Endothelial cell of umbilical vein (primary cell): ENCODE measurements around the gene MIER2. TPM values are rescaled to one million over a fixed set of nuclear protein-coding genes. Genes with fewer than 3 reads are reported as not detected.

Experiments used
- BruUV-seq: library from RNA; stranded (reverse); fragments of 400-500 nt; replicated peaks from 2 replicates; lab custom pipeline; 2021; lab: Mats Ljungman, UMichigan
- CTCF ChIA-PET: fragments of 300-600, 350-600 bp; sonication (Branson Sonifier 250); formaldehyde crosslinking; loops from one replicate; lab custom pipeline; 2021; ENCODE audit warnings: antibody characterized with exemption, inconsistent platforms; lab: Charles Lee
- POLR2A ChIA-PET: fragments of 300-600, 350-600 bp; sonication (Branson Sonifier 250); formaldehyde crosslinking; loops from one replicate; lab custom pipeline; 2021; ENCODE audit warnings: antibody characterized with exemption, inconsistent platforms; lab: Charles Lee
- DNase-seq: peaks from one replicate; pipeline ENCODE4 v3.0.0-alpha.2; 2011; ENCODE audit warnings: low read depth, low spot score
- FAIRE-seq: peaks from 2 replicates; lab custom pipeline; 2011; peaks lifted over from hg19 to GRCh38; lab: Jason Lieb, UNC
- H2AFZ ChIP-seq: 2 replicates; pipeline ENCODE4 v1.6.0; 2012; ENCODE audit warnings: low read depth, low read length, control low read depth, inconsistent platforms
- H3K27ac ChIP-seq: 2 replicates; pipeline ENCODE4 v1.5.1; 2011; ENCODE audit warnings: low read depth, mild to moderate bottlenecking, control low read depth, low read length, moderate library complexity; ENCODE audit not compliant: insufficient read depth
- H3K27me3 ChIP-seq, 2 experiments: 2 replicates each; pipeline versions ENCODE4 v1.6.0 to v1.6.1; 2011; ENCODE audit warnings: low read length in 2 of 2, mixed read lengths in 1 of 2; ENCODE audit not compliant: control insufficient read depth in 2 of 2, insufficient read depth in 2 of 2
- H3K36me3 ChIP-seq, 2 experiments: 2 replicates in 1 of 2; 3 replicates in 1 of 2; pipeline ENCODE4 v1.5.1; 2011; ENCODE audit warnings: low read length in 2 of 2, mild to moderate bottlenecking in 1 of 2, moderate library complexity in 1 of 2; ENCODE audit not compliant: control insufficient read depth in 2 of 2, insufficient read depth in 2 of 2; ENCODE audit errors: extremely low read depth in 1 of 2
- H3K4me1 ChIP-seq: 3 replicates; pipeline ENCODE4 v1.5.1; 2011; ENCODE audit warnings: mild to moderate bottlenecking, low read length; ENCODE audit not compliant: control insufficient read depth, insufficient read depth; ENCODE audit errors: extremely low read depth
- H3K4me2 ChIP-seq: 2 replicates; pipeline ENCODE4 v1.6.1; 2011; ENCODE audit warnings: low read length, control low read depth, mixed read lengths; ENCODE audit not compliant: insufficient read depth
- H3K4me3 ChIP-seq, 3 experiments: fragments of 200-600 bp in 1 of 3; sonication (generic), shearing (Covaris generic) in 1 of 3; replicated peaks in 1 of 3; 2 replicates each; pipeline ENCODE4 v1.5.1; 2011 to 2016; ENCODE audit warnings: control low read depth in 3 of 3, low read length in 3 of 3, mild to moderate bottlenecking in 2 of 3, inconsistent platforms in 1 of 3, low read depth in 1 of 3, moderate library complexity in 1 of 3; ENCODE audit not compliant: insufficient read depth in 1 of 3
- H3K79me2 ChIP-seq: 2 replicates; pipeline ENCODE4 v1.6.0; 2012; ENCODE audit warnings: low read length, inconsistent platforms; ENCODE audit not compliant: control insufficient read depth, insufficient read depth
- H3K9ac ChIP-seq: replicated peaks from 2 replicates; pipeline ENCODE3; 2011; ENCODE audit warnings: low read length, control low read depth; ENCODE audit not compliant: insufficient read depth; ENCODE audit errors: extremely low read depth
- H3K9me1 ChIP-seq: replicated peaks from 3 replicates; pipeline ENCODE4 v1.6.0; 2011; ENCODE audit warnings: mild to moderate bottlenecking, low read length; ENCODE audit not compliant: control insufficient read depth, insufficient read depth; ENCODE audit errors: extremely low read depth
- H3K9me3 ChIP-seq: replicated peaks from 2 replicates; pipeline ENCODE4 v1.5.1; 2012; ENCODE audit warnings: low read length, inconsistent platforms; ENCODE audit not compliant: control insufficient read depth, insufficient read depth
- H4K20me1 ChIP-seq: replicated peaks from 2 replicates; pipeline ENCODE3; 2011; ENCODE audit warnings: mild to moderate bottlenecking, low read length; ENCODE audit not compliant: control insufficient read depth, insufficient read depth; ENCODE audit errors: extremely low read depth
- EZH2 ChIP-seq: IDR thresholded peaks from 2 replicates; pipeline ENCODE4 v1.6.1; 2012; ENCODE audit warnings: borderline replicate concordance, low read depth, mild to moderate bottlenecking, moderate library complexity, low read length, inconsistent platforms; ENCODE audit not compliant: severe bottlenecking
- FOS ChIP-seq: IDR thresholded peaks from 2 replicates; pipeline ENCODE4 v1.6.1; 2011; ENCODE audit warnings: mild to moderate bottlenecking, low read length, moderate library complexity, borderline replicate concordance; ENCODE audit not compliant: insufficient read depth
- GATA2 ChIP-seq: IDR thresholded peaks from 2 replicates; pipeline ENCODE4 v1.7.0; 2011; ENCODE audit warnings: low read depth, mild to moderate bottlenecking, moderate library complexity, mixed read lengths, low read length; ENCODE audit not compliant: insufficient read length, insufficient read depth
- JUN ChIP-seq: IDR thresholded peaks from 2 replicates; pipeline ENCODE4 v1.6.1; 2011; ENCODE audit warnings: borderline replicate concordance, low read depth; ENCODE audit not compliant: insufficient read length, insufficient read depth
- MYC ChIP-seq: IDR thresholded peaks from one replicate; pipeline ENCODE4 v1.6.1; 2011; ENCODE audit warnings: mild to moderate bottlenecking, low read depth, low read length
- POLR2A ChIP-seq: IDR thresholded peaks from 2 replicates; pipeline ENCODE4 v1.6.1; 2012; ENCODE audit warnings: low read depth, mild to moderate bottlenecking, control low read depth, low read length
- POLR2AphosphoS5 ChIP-seq: IDR thresholded peaks from 2 replicates; pipeline ENCODE4 v1.6.1; 2012; ENCODE audit warnings: low read depth, mild to moderate bottlenecking, control low read depth, low read length, moderate library complexity; ENCODE audit not compliant: insufficient read depth
- dilution Hi-C: fragments of 300-500 bp; cut with MboI; formaldehyde crosslinking; loops from one replicate; pipeline ENCODE4 v1.15.0; 2019; ENCODE audit warnings: low sequenced_read_pairs; ENCODE audit not compliant: extremely low pct_ligation_motif_present
- intact Hi-C: fragments of 100-400 bp; cut with micrococcal nuclease; formaldehyde crosslinking; loops from one replicate; pipeline ENCODE4 v1.10.0; 2022
- polyA plus RNA-seq, 4 experiments: library from polyadenylated mRNA; depleted of rRNA in 3 of 4; stranded (reverse) in 3 of 4; unstranded in 1 of 4; fragments of >200 nt; gene quantifications; 2 replicates each; pipeline versions ENCODE4 v1.2.1 to v1.2.3, GENCODE V29; 2011 to 2012; ENCODE audit warnings: missing spikeins in 1 of 4
- total RNA-seq: library from RNA; stranded (reverse); gene quantifications from 2 replicates; pipeline ENCODE4 v1.2.3, GENCODE V29; 2021
- TF ChIP-seq, protein P1 (sequence below): IDR thresholded peaks from 2 replicates; pipeline ENCODE4 v1.6.1; 2011; ENCODE audit not compliant: insufficient read depth, insufficient read length
- TF ChIP-seq, protein P2 (sequence below), 2 donors: IDR thresholded peaks; 1 replicate in 1 of 2; 2 replicates in 1 of 2; pipeline ENCODE4 v1.5.1; 2011; ENCODE audit warnings: low read length in 2 of 2, mild to moderate bottlenecking in 2 of 2, moderate library complexity in 2 of 2, control low read depth in 1 of 2, inconsistent platforms in 1 of 2, low read depth in 1 of 2; ENCODE audit not compliant: insufficient read depth in 1 of 2; ENCODE audit errors: extremely low read depth in 1 of 2

MIER2 gene
- total and polyA plus RNA-seq, 2 donors (not counting 3 experiments of a cell fraction or from before 2014, with no cell fraction given), result 20.3 to 44.9 TPM

- Histone ChIP-seq H3K4me3 (no peak overlapping the region), H3K9me1 (no peaks in the 10 kb centered on the region), H4K20me1 (no peaks in the 10 kb centered on the region), H2AFZ (no peak overlapping the region), H3K27ac (no peak overlapping the region), H3K9me3 (no peaks in the 10 kb centered on the region), H3K79me2 (no peaks in the 10 kb centered on the region), H3K4me2 (no peak overlapping the region), H3K36me3 (no peaks in the 10 kb centered on the region), H3K4me1 (no peaks in the 10 kb centered on the region), H3K9ac (no peak overlapping the region), H3K27me3 (no peaks in the 10 kb centered on the region)
- ChIA-PET CTCF (interaction anchor here (1.3 kb wide), 1 partner anchor 8 kb away, joined by 4 read pairs; no protein-coding TSS in a partner anchor), POLR2A (no interaction called here)
- BruUV-seq, result no TSS peak
- dilution Hi-C loops, result no loop called here
- FAIRE-seq (no peak), DNase-seq (no peak)
- TF ChIP-seq JUN (no peak), POLR2AphosphoS5 (no peak), EZH2 (no peak), FOS (no peak), GATA2 (no peak), POLR2A (no peak), MYC (no peak)
- TF ChIP-seq, protein P1, sequence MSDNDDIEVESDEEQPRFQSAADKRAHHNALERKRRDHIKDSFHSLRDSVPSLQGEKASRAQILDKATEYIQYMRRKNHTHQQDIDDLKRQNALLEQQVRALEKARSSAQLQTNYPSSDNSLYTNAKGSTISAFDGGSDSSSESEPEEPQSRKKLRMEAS, result no peak
- TF ChIP-seq, protein P2, sequence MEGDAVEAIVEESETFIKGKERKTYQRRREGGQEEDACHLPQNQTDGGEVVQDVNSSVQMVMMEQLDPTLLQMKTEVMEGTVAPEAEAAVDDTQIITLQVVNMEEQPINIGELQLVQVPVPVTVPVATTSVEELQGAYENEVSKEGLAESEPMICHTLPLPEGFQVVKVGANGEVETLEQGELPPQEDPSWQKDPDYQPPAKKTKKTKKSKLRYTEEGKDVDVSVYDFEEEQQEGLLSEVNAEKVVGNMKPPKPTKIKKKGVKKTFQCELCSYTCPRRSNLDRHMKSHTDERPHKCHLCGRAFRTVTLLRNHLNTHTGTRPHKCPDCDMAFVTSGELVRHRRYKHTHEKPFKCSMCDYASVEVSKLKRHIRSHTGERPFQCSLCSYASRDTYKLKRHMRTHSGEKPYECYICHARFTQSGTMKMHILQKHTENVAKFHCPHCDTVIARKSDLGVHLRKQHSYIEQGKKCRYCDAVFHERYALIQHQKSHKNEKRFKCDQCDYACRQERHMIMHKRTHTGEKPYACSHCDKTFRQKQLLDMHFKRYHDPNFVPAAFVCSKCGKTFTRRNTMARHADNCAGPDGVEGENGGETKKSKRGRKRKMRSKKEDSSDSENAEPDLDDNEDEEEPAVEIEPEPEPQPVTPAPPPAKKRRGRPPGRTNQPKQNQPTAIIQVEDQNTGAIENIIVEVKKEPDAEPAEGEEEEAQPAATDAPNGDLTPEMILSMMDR (IDR thresholded peaks at IDR 0.05; ENCODE audit: extremely low read depth in 1 of 2, insufficient read depth in 1 of 2, low read depth in 1 of 2, low read length in 2 of 2), result no peak
- intact Hi-C loops, result no loop called here
These were observed 64.9 kb downstream of the MIER2 start for GRCh38 chr19:279656-280055.
